ENCODE measurements around the gene PRM2.
A peak's percentile ranks its signal among the peaks of the same experiment; 100 is the strongest.

PRM2 gene

GRCh38 chr16:11260596-11260966 lies 15.7 kb downstream of the PRM2 start:
- no peak for DNase-seq (ENCODE audit: low read depth)

- no peak for DNase-seq (ENCODE audit: low read depth)
Measured at GRCh38 chr16:11259655-11260595, 16.4 kb downstream of the PRM2 start.

- no peak for DNase-seq (ENCODE audit: low read depth)
Measured at GRCh38 chr16:11258553-11259492, 17.5 kb downstream of the PRM2 start.

GRCh38 chr16:11257131-11257938 lies 18.9 kb downstream of the PRM2 start:
- peak; percentile 44 for DNase-seq (ENCODE audit: low read depth)

- no peak for DNase-seq (ENCODE audit: low read depth)
Measured at GRCh38 chr16:11256661-11257130, 19.6 kb downstream of the PRM2 start.

GRCh38 chr16:11255737-11256660 lies 20.3 kb downstream of the PRM2 start, which contains the start of gene SOCS1:
SOCS1 (minus strand) TSS chr16:11256204; CDS start chr16:11255478, 726 bp downstream.
- DNase-seq (ENCODE audit: low read depth) = peak; percentile 86

GRCh38 chr16:11254913-11255736 lies 21.2 kb downstream of the PRM2 start:
- peak; percentile 49 for DNase-seq (ENCODE audit: low read depth)

GRCh38 chr16:11253995-11254912 lies 22.0 kb downstream of the PRM2 start:
- DNase-seq (ENCODE audit: low read depth) = no peak

GRCh38 chr16:11253009-11253994 lies 23.0 kb downstream of the PRM2 start:
- DNase-seq (ENCODE audit: low read depth) = peak; percentile 38

GRCh38 chr16:11252482-11252931 lies 23.8 kb downstream of the PRM2 start:
- no peak for DNase-seq (ENCODE audit: low read depth)

GRCh38 chr16:11251525-11252481 lies 24.5 kb downstream of the PRM2 start:
- peak; percentile 68 for DNase-seq (ENCODE audit: low read depth)

GRCh38 chr16:11250786-11251524 lies 25.3 kb downstream of the PRM2 start:
- DNase-seq (ENCODE audit: low read depth) = no peak

GRCh38 chr16:11250091-11250785 lies 26.0 kb downstream of the PRM2 start:
- DNase-seq (ENCODE audit: low read depth) = no peak

GRCh38 chr16:11249233-11250061 lies 26.8 kb downstream of the PRM2 start:
- no peak for DNase-seq (ENCODE audit: low read depth)

All from activated T-helper 9 cell treated with anti-CD3 and anti-CD28 coated beads, Interleukin-2, amount 50 U/mL, for 16 hours (primary cell).